ENCODE data around the gene DCC. TPM values are rescaled to one million over a fixed set of nuclear protein-coding genes. Genes with fewer than 3 reads are reported as not detected.

Gene DCC
- total RNA-seq, 1 experiment from 2014 or later = 0.72 TPM

DNA sequence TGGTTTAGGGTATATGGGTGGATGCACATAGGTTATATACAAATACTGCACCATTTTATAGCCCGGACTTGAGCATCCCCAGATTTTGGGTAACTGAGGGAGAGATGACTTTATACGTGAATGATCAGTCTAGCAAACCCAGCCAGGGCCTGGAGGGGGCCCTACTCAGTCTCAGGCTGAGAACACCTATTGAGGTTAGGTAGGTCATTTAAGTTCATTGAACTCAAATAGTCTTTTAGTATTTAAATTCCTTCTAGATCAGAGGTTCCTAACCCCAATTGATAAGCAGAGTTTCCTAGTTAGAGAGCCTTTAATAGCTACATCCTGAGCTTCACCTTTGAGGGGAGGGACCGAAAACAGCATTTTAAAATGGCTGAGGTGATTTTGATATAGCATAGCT is 487.0 kb downstream of the DCC start:
- CTCF ChIA-PET = no interaction called here
- peaks cover 99% of the 10 kb centered on the region for H3K27me3 Mint-ChIP-seq (ENCODE audit: low read depth)
- no peaks in the 10 kb centered on the region for H3K36me3 Mint-ChIP-seq
- DNase-seq (ENCODE audit: low spot score) = peak; percentile 46
- no peaks in the 10 kb centered on the region for H3K9me3 Mint-ChIP-seq
- POLR2A ChIA-PET = no interaction called here
- TF ChIP-seq MXD4 (CRISPR knock-in tag; IDR thresholded peaks at IDR 0.05; ENCODE audit: borderline replicate concordance) (no peak), ETV6 (CRISPR knock-in tag; IDR thresholded peaks at IDR 0.05) (no peak), ZNF121 (CRISPR knock-in tag; IDR thresholded peaks at IDR 0.05) (no peak)
- H3K4me1 Mint-ChIP-seq = no peaks in the 10 kb centered on the region
- no peak overlapping the region for H3K4me3 Mint-ChIP-seq
- ATAC-seq = peak; percentile 98
- no peak overlapping the region for H3K27ac Mint-ChIP-seq

- H3K27ac Mint-ChIP-seq = no peak overlapping the region
- TF ChIP-seq, protein P1, sequence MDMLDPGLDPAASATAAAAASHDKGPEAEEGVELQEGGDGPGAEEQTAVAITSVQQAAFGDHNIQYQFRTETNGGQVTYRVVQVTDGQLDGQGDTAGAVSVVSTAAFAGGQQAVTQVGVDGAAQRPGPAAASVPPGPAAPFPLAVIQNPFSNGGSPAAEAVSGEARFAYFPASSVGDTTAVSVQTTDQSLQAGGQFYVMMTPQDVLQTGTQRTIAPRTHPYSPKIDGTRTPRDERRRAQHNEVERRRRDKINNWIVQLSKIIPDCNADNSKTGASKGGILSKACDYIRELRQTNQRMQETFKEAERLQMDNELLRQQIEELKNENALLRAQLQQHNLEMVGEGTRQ (CRISPR knock-in tag; IDR thresholded peaks at IDR 0.05) = no peak
- ChIA-PET POLR2A (no interaction called here), CTCF (no interaction called here)
- no peaks in the 10 kb centered on the region for H3K9me3 Mint-ChIP-seq
- peaks cover 94% of the 10 kb centered on the region for H3K27me3 Mint-ChIP-seq (ENCODE audit: low read depth)
- H3K36me3 Mint-ChIP-seq = no peaks in the 10 kb centered on the region
- no peaks in the 10 kb centered on the region for H3K4me1 Mint-ChIP-seq
- ATAC-seq (no peak), DNase-seq (ENCODE audit: low spot score) (no peak)
- H3K4me3 Mint-ChIP-seq = no peak overlapping the region
These were observed 489.3 kb downstream of the DCC start for GRCh38 chr18:52829320-52829719.

GRCh38 chr18:52829876-52830405 is 489.9 kb downstream of the DCC start:
- ATAC-seq (no peak), DNase-seq (ENCODE audit: low spot score) (no peak)
- H3K36me3 Mint-ChIP-seq = no peaks in the 10 kb centered on the region
- ChIA-PET POLR2A (no interaction called here), CTCF (no interaction called here)
- TF ChIP-seq ZNF138 (CRISPR knock-in tag; conservative IDR thresholded peaks at IDR 0.05) = no peak
- TF ChIP-seq, protein P2, sequence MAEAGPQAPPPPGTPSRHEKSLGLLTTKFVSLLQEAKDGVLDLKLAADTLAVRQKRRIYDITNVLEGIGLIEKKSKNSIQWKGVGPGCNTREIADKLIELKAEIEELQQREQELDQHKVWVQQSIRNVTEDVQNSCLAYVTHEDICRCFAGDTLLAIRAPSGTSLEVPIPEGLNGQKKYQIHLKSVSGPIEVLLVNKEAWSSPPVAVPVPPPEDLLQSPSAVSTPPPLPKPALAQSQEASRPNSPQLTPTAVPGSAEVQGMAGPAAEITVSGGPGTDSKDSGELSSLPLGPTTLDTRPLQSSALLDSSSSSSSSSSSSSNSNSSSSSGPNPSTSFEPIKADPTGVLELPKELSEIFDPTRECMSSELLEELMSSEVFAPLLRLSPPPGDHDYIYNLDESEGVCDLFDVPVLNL (CRISPR knock-in tag; IDR thresholded peaks at IDR 0.05; ENCODE audit: borderline replicate concordance, low read depth) = no peak
- TF ChIP-seq FOXK1 (CRISPR knock-in tag; IDR thresholded peaks at IDR 0.05) = no peak
- H3K9me3 Mint-ChIP-seq = no peaks in the 10 kb centered on the region
- H3K27me3 Mint-ChIP-seq (ENCODE audit: low read depth) = peaks cover 89% of the 10 kb centered on the region
- no peak overlapping the region for H3K4me3 Mint-ChIP-seq
- no peak overlapping the region for H3K27ac Mint-ChIP-seq
- no peaks in the 10 kb centered on the region for H3K4me1 Mint-ChIP-seq

GRCh38 chr18:52844323-52844722 is 504.3 kb downstream of the DCC start:
- no peaks in the 10 kb centered on the region for H3K4me1 Mint-ChIP-seq
- no peak overlapping the region for H3K4me3 Mint-ChIP-seq
- no peaks in the 10 kb centered on the region for H3K9me3 Mint-ChIP-seq
- no peaks in the 10 kb centered on the region for H3K36me3 Mint-ChIP-seq
- TF ChIP-seq SP1 (CRISPR knock-in tag; conservative IDR thresholded peaks at IDR 0.05) (no peak), ZNF671 (CRISPR knock-in tag; IDR thresholded peaks at IDR 0.05) (no peak), ARID4B (CRISPR knock-in tag; IDR thresholded peaks at IDR 0.05; ENCODE audit: borderline replicate concordance) (no peak), CBFB (CRISPR knock-in tag; IDR thresholded peaks at IDR 0.05; ENCODE audit: low read depth) (no peak), ZNF138 (CRISPR knock-in tag; conservative IDR thresholded peaks at IDR 0.05) (no peak), NR2C2 (CRISPR knock-in tag; IDR thresholded peaks at IDR 0.05) (no peak), RORB (CRISPR knock-in tag; IDR thresholded peaks at IDR 0.05) (no peak), E2F5 (CRISPR knock-in tag; IDR thresholded peaks at IDR 0.05) (no peak), ZNF317 (CRISPR knock-in tag; IDR thresholded peaks at IDR 0.05; ENCODE audit: borderline replicate concordance, low read depth) (no peak)
- no peak overlapping the region for H3K27ac Mint-ChIP-seq
- DNase-seq (ENCODE audit: low spot score) (no peak), ATAC-seq (no peak)
- ChIA-PET CTCF (no interaction called here), POLR2A (no interaction called here)
- H3K27me3 Mint-ChIP-seq (ENCODE audit: low read depth) = no peaks in the 10 kb centered on the region; the same call in 1 of the 2 replicates
